Measurements from ENCODE around the gene FNDC1. TPM values are rescaled to one million over a fixed set of nuclear protein-coding genes. Genes with fewer than 3 reads are reported as not detected.

The FNDC1 gene
- total RNA-seq, 1 donor from 2014 or later: 6.3 TPM

GRCh38 chr6:159305804-159306537, 136.8 kb downstream of the FNDC1 start:
- DNase-seq (ENCODE audit: low read depth) (no peak), FAIRE-seq (no peak)
- Histone ChIP-seq H3K27me3 (ENCODE audit: insufficient read depth, low read length) (no peaks in the 10 kb centered on the region), H3K4me1 (ENCODE audit: insufficient read depth, low read length) (no peaks in the 10 kb centered on the region), H3K4me3 (ENCODE audit: insufficient read depth, low read depth, low read length) (no peak overlapping the region), H3K79me2 (ENCODE audit: insufficient read depth, low read length) (no peaks in the 10 kb centered on the region), H3K9me3 (ENCODE audit: insufficient read depth, low read depth, low read length) (peaks cover 4% of the 10 kb centered on the region), H3K4me2 (ENCODE audit: low read length) (no peak overlapping the region), H2AFZ (ENCODE audit: low read depth, low read length) (no peak overlapping the region), H3K9ac (ENCODE audit: low read length) (no peak overlapping the region), H4K20me1 (ENCODE audit: insufficient read depth, low read length) (no peaks in the 10 kb centered on the region), H3K27ac (ENCODE audit: low read depth, low read length) (no peak overlapping the region), H3K36me3 (ENCODE audit: insufficient read depth, low read length) (no peaks in the 10 kb centered on the region)
- TF ChIP-seq EZH2 (IDR thresholded peaks at IDR 0.05; ENCODE audit: insufficient read depth, low read length) (no peak), CTCF (IDR thresholded peaks at IDR 0.05; ENCODE audit: insufficient read depth, low read depth, low read length) (no peak)
- Mint-ChIP-seq H3K4me3 (ENCODE audit: unreplicated experiment) (no peak overlapping the region), H3K27me3 (ENCODE audit: low read depth, unreplicated experiment) (peaks cover 3% of the 10 kb centered on the region), H3K27ac (ENCODE audit: unreplicated experiment) (no peak overlapping the region), H3K4me1 (ENCODE audit: low read depth, unreplicated experiment) (no peaks in the 10 kb centered on the region), H3K9me3 (ENCODE audit: unreplicated experiment) (no peaks in the 10 kb centered on the region), H3K36me3 (ENCODE audit: low read depth, unreplicated experiment) (no peaks in the 10 kb centered on the region)

GRCh38 chr6:159307246-159307790, 138.1 kb downstream of the FNDC1 start:
- no peak overlapping the region for H3K4me2 ChIP-seq (ENCODE audit: low read length)
- H3K9ac ChIP-seq (ENCODE audit: low read length): no peak overlapping the region
- H4K20me1 ChIP-seq (ENCODE audit: insufficient read depth, low read length): no peaks in the 10 kb centered on the region
- no peaks in the 10 kb centered on the region for H3K27me3 ChIP-seq (ENCODE audit: insufficient read depth, low read length)
- no peaks in the 10 kb centered on the region for H3K4me1 ChIP-seq (ENCODE audit: insufficient read depth, low read length)
- no peaks in the 10 kb centered on the region for H3K9me3 Mint-ChIP-seq (ENCODE audit: unreplicated experiment)
- peaks cover 2% of the 10 kb centered on the region for H3K9me3 ChIP-seq (ENCODE audit: insufficient read depth, low read depth, low read length)
- peaks cover 3% of the 10 kb centered on the region for H3K27me3 Mint-ChIP-seq (ENCODE audit: low read depth, unreplicated experiment)
- H3K4me3 Mint-ChIP-seq (ENCODE audit: unreplicated experiment): no peak overlapping the region
- H2AFZ ChIP-seq (ENCODE audit: low read depth, low read length): no peak overlapping the region
- no peaks in the 10 kb centered on the region for H3K4me1 Mint-ChIP-seq (ENCODE audit: low read depth, unreplicated experiment)
- peak; percentile 34 for DNase-seq (ENCODE audit: low read depth)
- no peak overlapping the region for H3K4me3 ChIP-seq (ENCODE audit: insufficient read depth, low read depth, low read length)
- no peaks in the 10 kb centered on the region for H3K36me3 Mint-ChIP-seq (ENCODE audit: low read depth, unreplicated experiment)
- H3K27ac Mint-ChIP-seq (ENCODE audit: unreplicated experiment): no peak overlapping the region
- H3K79me2 ChIP-seq (ENCODE audit: insufficient read depth, low read length): no peaks in the 10 kb centered on the region
- H3K27ac ChIP-seq (ENCODE audit: low read depth, low read length): no peak overlapping the region
- H3K36me3 ChIP-seq (ENCODE audit: insufficient read depth, low read length): no peaks in the 10 kb centered on the region
- no peak for FAIRE-seq
- TF ChIP-seq EZH2 (IDR thresholded peaks at IDR 0.05; ENCODE audit: insufficient read depth, low read length) (no peak), CTCF (IDR thresholded peaks at IDR 0.05; ENCODE audit: insufficient read depth, low read depth, low read length) (no peak)

- no peak overlapping the region for H3K27ac ChIP-seq (ENCODE audit: low read depth, low read length)
- no peaks in the 10 kb centered on the region for H3K79me2 ChIP-seq (ENCODE audit: insufficient read depth, low read length)
- Mint-ChIP-seq H3K27ac (ENCODE audit: unreplicated experiment) (no peak overlapping the region), H3K4me1 (ENCODE audit: low read depth, unreplicated experiment) (no peaks in the 10 kb centered on the region), H3K9me3 (ENCODE audit: unreplicated experiment) (no peaks in the 10 kb centered on the region), H3K27me3 (ENCODE audit: low read depth, unreplicated experiment) (peaks cover 3% of the 10 kb centered on the region), H3K4me3 (ENCODE audit: unreplicated experiment) (no peak overlapping the region), H3K36me3 (ENCODE audit: low read depth, unreplicated experiment) (no peaks in the 10 kb centered on the region)
- peaks cover 1% of the 10 kb centered on the region for H3K9me3 ChIP-seq (ENCODE audit: insufficient read depth, low read depth, low read length)
- H3K4me1 ChIP-seq (ENCODE audit: insufficient read depth, low read length): no peaks in the 10 kb centered on the region
- no peak for DNase-seq (ENCODE audit: low read depth)
- no peak for TF ChIP-seq EZH2 (IDR thresholded peaks at IDR 0.05; ENCODE audit: insufficient read depth, low read length)
- no peak for TF ChIP-seq CTCF (IDR thresholded peaks at IDR 0.05; ENCODE audit: insufficient read depth, low read depth, low read length)
- no peak overlapping the region for H3K4me3 ChIP-seq (ENCODE audit: insufficient read depth, low read depth, low read length)
- no peak overlapping the region for H2AFZ ChIP-seq (ENCODE audit: low read depth, low read length)
- H3K36me3 ChIP-seq (ENCODE audit: insufficient read depth, low read length): no peaks in the 10 kb centered on the region
- H3K9ac ChIP-seq (ENCODE audit: low read length): no peak overlapping the region
- H4K20me1 ChIP-seq (ENCODE audit: insufficient read depth, low read length): no peaks in the 10 kb centered on the region
- no peak overlapping the region for H3K4me2 ChIP-seq (ENCODE audit: low read length)
- H3K27me3 ChIP-seq (ENCODE audit: insufficient read depth, low read length): no peaks in the 10 kb centered on the region
- no peak for FAIRE-seq
Measured at GRCh38 chr6:159308198-159308597, 139.0 kb downstream of the FNDC1 start.
